NOMO-1 treated with DMSO at 0.1 percent for 48 hours (cell line): ENCODE measurements around the gene STK32A.

Source experiments
- DNase-seq: peaks from one replicate; lab custom pipeline; 2025; ENCODE audit not compliant: unreplicated experiment; lab: John Stamatoyannopoulos, UW

The STK32A gene

GRCh38 chr5:147248561-147248960 lies 13.7 kb downstream of the STK32A start:
- no peak for DNase-seq

- no peak for DNase-seq
Observed at GRCh38 chr5:147259837-147260236, 25.0 kb downstream of the STK32A start.

GRCh38 chr5:147267082-147267832 lies 32.4 kb downstream of the STK32A start:
- no peak for DNase-seq

GRCh38 chr5:147276497-147276896 lies 41.7 kb downstream of the STK32A start:
- DNase-seq, result no peak

- no peak for DNase-seq
Observed at GRCh38 chr5:147286296-147286695, 51.5 kb downstream of the STK32A start.

- no peak for DNase-seq
Observed at GRCh38 chr5:147287110-147287509, 52.3 kb downstream of the STK32A start.

GRCh38 chr5:147290261-147290660 lies 55.4 kb downstream of the STK32A start:
- no peak for DNase-seq

- no peak for DNase-seq
Observed at GRCh38 chr5:147303251-147303650, 68.4 kb downstream of the STK32A start.

GRCh38 chr5:147303976-147304375 lies 69.2 kb downstream of the STK32A start:
- DNase-seq, result no peak

GRCh38 chr5:147305147-147305546 lies 70.3 kb downstream of the STK32A start:
- DNase-seq, result no peak

- DNase-seq, result no peak
Observed at GRCh38 chr5:147306351-147306750, 71.5 kb downstream of the STK32A start.

- DNase-seq, result no peak
Observed at GRCh38 chr5:147307170-147307569, 72.3 kb downstream of the STK32A start.

- peak; percentile 33 for DNase-seq
Observed at GRCh38 chr5:147309621-147310020, 74.8 kb downstream of the STK32A start.

- DNase-seq, result peak; percentile 74
Observed at GRCh38 chr5:147310059-147310704, 75.4 kb downstream of the STK32A start.

GRCh38 chr5:147317978-147318684 lies 83.3 kb downstream of the STK32A start:
- DNase-seq, result no peak

- no peak for DNase-seq
Observed at GRCh38 chr5:147321569-147321968, 86.7 kb downstream of the STK32A start.

- DNase-seq, result no peak
Observed at GRCh38 chr5:147327421-147327820, 92.6 kb downstream of the STK32A start.

GRCh38 chr5:147327905-147328304 lies 93.1 kb downstream of the STK32A start:
- no peak for DNase-seq

GRCh38 chr5:147332658-147333057 lies 97.8 kb downstream of the STK32A start:
- DNase-seq, result no peak

- no peak for DNase-seq
Observed at GRCh38 chr5:147336876-147337275, 102.0 kb downstream of the STK32A start.

- DNase-seq, result no peak
Observed at GRCh38 chr5:147339313-147339712, 104.5 kb downstream of the STK32A start.

GRCh38 chr5:147340941-147341340 lies 106.1 kb downstream of the STK32A start:
- no peak for DNase-seq
